T-helper 1 cell treated with Interleukin-12 subunit alpha and Interleukin-12 subunit beta and Interleukin-4 antibody, amounts not matched to agents 30 ng/mL and 1 ng/mL, for 36 hours (primary cell): ENCODE measurements around the gene SLC41A2. TPM values are rescaled to one million over a fixed set of nuclear protein-coding genes. Genes with fewer than 3 reads are reported as not detected.

Experiments
- intact Hi-C: fragments of 100-400 bp; cut with micrococcal nuclease; formaldehyde crosslinking; loops from one replicate; pipeline ENCODE4 v1.15.1; 2024
- total RNA-seq: library from RNA; stranded (reverse); gene quantifications from 2 replicates; pipeline ENCODE4 v1.2.3, GENCODE V29; 2022

Gene SLC41A2
- total RNA-seq, 1 donor from 2014 or later, result 22.3 TPM

GRCh38 chr12:104933128-104933527 is 25.0 kb downstream of the SLC41A2 start:
- intact Hi-C loops, result loop anchor here (5.0 kb wide), 1 partner anchor 304 kb away; the partner anchor contains the start of gene APPL2

GRCh38 chr12:104930388-104931326 is 27.4 kb downstream of the SLC41A2 start:
- intact Hi-C loops, result loop anchor here (1.0 to 5.0 kb wide), 7 partner anchors 16 to 644 kb away; partner anchors contain the start of genes APPL2, C12orf75, NOPCHAP1 and SLC41A2

- intact Hi-C loops, result loop anchor here (1.0 to 5.0 kb wide), 7 partner anchors 17 to 643 kb away; partner anchors contain the start of genes APPL2, C12orf75, NOPCHAP1 and SLC41A2
These were observed 28.1 kb downstream of the SLC41A2 start for GRCh38 chr12:104929977-104930376.

- intact Hi-C loops, result no loop called here
These were observed 28.7 kb downstream of the SLC41A2 start for GRCh38 chr12:104929368-104929767.

- intact Hi-C loops, result no loop called here
These were observed 29.9 kb downstream of the SLC41A2 start for GRCh38 chr12:104928036-104928745.

- intact Hi-C loops, result no loop called here
These were observed 32.6 kb downstream of the SLC41A2 start for GRCh38 chr12:104925501-104925900.

- intact Hi-C loops, result no loop called here
These were observed 36.8 kb downstream of the SLC41A2 start for GRCh38 chr12:104921340-104921739.

GRCh38 chr12:104911942-104912341 is 46.1 kb downstream of the SLC41A2 start:
- intact Hi-C loops, result no loop called here

GRCh38 chr12:104910196-104910840 is 47.8 kb downstream of the SLC41A2 start:
- intact Hi-C loops, result no loop called here

GRCh38 chr12:104909761-104910160 is 48.3 kb downstream of the SLC41A2 start:
- intact Hi-C loops, result no loop called here

Other genes starting within 250 kb of the SLC41A2 start
- gene NOPCHAP1, start 28.0 kb upstream of the SLC41A2 start, total RNA-seq, result 15.1 and 18.0 TPM in 2 replicates
- 0.78 and 1.2 TPM in 2 replicates for gene ALDH1L2, start 126.2 kb upstream of the SLC41A2 start, total RNA-seq
- 52.8 and 58.7 TPM in 2 replicates for gene WASHC4, start 149.4 kb upstream of the SLC41A2 start, total RNA-seq